ENCODE data around the gene STK32B.

STK32B gene

DNA sequence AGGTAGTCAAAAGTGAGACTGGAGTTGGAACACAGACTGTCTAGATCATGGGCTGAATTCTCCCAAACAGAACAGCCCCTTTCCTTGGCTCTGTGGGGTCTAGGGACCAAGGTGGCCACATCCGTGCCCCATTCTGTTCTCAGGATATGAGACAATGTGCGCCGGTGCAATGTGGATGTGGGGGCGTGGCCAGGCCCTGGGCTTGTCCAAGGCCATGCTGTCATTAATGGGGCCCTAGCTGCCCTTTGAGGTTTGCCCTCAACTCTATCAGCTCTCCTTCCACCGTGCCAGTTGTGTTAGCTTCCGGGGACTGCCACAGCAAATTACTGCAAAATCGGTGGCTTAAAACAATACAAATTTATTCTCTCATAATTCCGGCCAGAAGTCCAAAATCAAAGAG is 344.5 kb downstream of the STK32B start:
- DNase-seq (ENCODE audit: extremely low read depth, low read depth): no peak
- TF ChIP-seq, protein P1, sequence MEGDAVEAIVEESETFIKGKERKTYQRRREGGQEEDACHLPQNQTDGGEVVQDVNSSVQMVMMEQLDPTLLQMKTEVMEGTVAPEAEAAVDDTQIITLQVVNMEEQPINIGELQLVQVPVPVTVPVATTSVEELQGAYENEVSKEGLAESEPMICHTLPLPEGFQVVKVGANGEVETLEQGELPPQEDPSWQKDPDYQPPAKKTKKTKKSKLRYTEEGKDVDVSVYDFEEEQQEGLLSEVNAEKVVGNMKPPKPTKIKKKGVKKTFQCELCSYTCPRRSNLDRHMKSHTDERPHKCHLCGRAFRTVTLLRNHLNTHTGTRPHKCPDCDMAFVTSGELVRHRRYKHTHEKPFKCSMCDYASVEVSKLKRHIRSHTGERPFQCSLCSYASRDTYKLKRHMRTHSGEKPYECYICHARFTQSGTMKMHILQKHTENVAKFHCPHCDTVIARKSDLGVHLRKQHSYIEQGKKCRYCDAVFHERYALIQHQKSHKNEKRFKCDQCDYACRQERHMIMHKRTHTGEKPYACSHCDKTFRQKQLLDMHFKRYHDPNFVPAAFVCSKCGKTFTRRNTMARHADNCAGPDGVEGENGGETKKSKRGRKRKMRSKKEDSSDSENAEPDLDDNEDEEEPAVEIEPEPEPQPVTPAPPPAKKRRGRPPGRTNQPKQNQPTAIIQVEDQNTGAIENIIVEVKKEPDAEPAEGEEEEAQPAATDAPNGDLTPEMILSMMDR (IDR thresholded peaks at IDR 0.05; ENCODE audit: low read depth, low read length, missing control alignments): no peak
- no peak overlapping the region for H3K4me3 ChIP-seq (replicated peaks; ENCODE audit: low read depth, low read length)

DNA sequence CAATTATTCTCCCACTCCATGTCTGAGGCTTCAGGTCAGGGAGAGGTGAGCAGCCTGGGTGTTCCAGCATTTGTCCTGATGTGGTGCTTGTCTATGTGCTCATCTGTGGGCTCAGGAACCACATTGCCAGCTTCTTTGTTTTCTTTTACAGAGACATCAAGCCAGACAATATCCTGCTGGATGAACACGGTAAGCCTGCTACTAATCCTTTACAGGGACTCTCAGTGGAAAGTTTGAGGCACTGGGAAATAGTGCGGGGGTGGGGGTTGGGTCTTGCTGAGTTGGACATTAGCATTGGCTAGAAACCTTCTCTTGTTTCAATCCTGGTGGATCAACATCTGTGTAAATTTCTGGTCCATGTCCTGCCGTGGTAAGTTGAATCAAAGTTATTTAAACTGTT is 346.8 kb downstream of the STK32B start:
- H3K4me3 ChIP-seq (replicated peaks; ENCODE audit: low read depth, low read length): no peak overlapping the region
- DNase-seq (ENCODE audit: extremely low read depth, low read depth): no peak
- TF ChIP-seq, protein P1 (IDR thresholded peaks at IDR 0.05; ENCODE audit: low read depth, low read length, missing control alignments): no peak

DNA sequence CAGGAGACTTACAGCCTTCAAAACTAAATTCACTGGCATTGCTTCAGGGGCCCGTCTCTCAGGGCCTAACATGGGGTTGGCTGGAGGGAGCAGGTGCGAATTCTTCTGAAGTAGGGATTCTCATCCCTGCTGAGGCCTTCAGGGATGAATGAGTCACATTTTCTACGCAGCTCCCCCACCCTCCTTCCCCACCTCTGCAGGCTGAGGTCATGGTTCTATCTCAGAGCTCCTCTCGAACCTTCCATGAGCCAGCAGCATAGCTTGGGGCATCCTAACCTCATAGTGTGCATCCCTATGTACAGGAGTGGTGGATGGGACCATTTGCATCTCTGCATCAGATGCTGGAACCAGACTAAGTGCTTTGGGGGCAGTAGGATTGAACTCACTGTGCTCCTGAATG is 347.8 kb downstream of the STK32B start:
- no peak for DNase-seq (ENCODE audit: extremely low read depth, low read depth)
- no peak overlapping the region for H3K4me3 ChIP-seq (replicated peaks; ENCODE audit: low read depth, low read length)
- TF ChIP-seq, protein P1 (IDR thresholded peaks at IDR 0.05; ENCODE audit: low read depth, low read length, missing control alignments): no peak

DNA sequence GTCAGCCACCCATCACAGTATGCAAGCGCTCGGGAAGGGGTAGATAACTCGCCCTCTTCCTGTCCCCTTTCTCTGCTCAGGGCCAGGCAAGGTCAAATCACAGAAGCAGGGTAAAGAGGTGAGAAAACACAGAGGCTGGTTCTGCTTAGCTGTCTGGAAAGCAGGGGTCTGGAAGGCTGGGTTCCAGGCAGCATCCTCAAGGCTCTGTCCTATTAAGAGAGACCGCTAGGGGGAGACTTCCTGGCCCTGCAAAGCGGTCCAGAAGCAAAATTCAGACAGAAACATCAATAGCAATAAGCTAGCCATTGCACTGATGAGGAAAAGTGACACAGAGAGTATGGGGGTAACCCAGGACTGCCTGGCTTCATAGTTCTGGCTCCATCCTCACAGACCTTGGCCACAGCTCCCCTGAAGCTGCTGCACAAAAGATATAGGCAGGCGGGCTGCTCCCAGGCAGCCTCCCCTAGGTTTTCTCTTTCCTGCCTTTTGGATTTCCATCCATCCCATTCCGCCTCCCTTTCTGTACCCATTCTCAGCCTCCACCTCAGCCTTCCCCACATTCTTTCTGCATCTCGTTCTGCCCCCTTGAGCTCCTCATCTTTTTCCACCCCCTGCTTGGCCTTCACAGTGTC is 348.6 kb downstream of the STK32B start:
- no peak overlapping the region for H3K4me3 ChIP-seq (replicated peaks; ENCODE audit: low read depth, low read length)
- no peak for DNase-seq (ENCODE audit: extremely low read depth, low read depth)
- TF ChIP-seq, protein P1 (IDR thresholded peaks at IDR 0.05; ENCODE audit: low read depth, low read length, missing control alignments): peak; percentile 81

DNA sequence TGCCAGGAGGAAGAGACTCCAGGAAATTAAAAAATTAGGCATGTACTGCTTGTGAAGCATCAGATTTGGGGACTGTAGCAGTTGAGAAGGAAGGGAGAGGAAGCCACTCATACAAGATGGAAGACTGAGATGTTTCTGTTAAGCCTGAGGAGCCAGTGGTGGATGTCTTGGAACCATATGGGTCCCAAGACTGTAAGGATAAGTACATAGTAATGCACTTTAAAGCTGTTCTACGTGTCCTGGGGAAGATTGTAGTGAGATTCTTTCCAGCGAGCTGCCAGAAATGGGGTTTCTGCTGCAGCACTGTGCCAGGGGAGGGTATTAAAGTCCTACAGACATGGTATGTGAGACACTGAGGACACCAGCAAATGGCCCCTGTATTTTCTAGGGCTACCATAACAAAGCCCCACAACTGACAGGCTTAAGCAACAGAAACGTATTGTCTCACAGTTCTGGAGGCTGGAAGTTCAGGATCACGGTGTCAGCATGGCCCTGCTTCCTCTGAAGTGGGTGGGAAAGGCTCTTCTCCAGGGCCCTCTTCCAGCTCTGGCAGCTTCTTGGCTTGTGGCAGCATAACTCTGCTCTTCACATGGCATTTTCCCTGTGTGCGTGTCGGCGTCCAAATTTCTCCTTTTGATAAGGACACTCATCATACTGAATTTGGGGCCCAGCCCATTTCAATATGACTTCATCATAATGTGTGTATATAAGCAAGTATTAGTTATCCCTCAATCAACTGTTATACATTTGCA is 352.6 kb downstream of the STK32B start:
- DNase-seq (ENCODE audit: extremely low read depth, low read depth): no peak
- TF ChIP-seq, protein P1 (IDR thresholded peaks at IDR 0.05; ENCODE audit: low read depth, low read length, missing control alignments): no peak
- H3K4me3 ChIP-seq (replicated peaks; ENCODE audit: low read depth, low read length): no peak overlapping the region

DNA sequence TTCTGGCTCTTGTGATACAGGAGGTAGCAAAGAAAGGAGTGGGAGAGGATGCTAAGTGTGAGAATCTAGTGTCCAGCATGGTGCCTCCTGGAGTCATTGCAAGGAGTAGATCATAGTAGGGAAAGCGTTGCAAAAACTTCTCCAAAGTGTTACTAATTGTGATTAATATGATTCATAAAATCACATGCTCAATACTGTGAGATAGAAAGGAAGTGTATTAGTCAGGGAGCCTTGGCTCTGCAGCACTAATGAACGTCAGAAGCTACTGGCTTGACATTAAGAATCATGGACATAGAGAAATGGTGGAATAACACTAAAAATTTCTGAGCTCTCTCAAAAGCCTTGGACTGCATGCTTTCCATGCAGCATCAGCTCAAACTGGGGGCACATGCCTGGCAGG is 358.0 kb downstream of the STK32B start:
- TF ChIP-seq, protein P1 (IDR thresholded peaks at IDR 0.05; ENCODE audit: low read depth, low read length, missing control alignments): no peak
- H3K4me3 ChIP-seq (replicated peaks; ENCODE audit: low read depth, low read length): no peak overlapping the region
- DNase-seq (ENCODE audit: extremely low read depth, low read depth): no peak
